PC-9 (cell line): ENCODE results near the gene LGALS1. TPM values are rescaled to one million over a fixed set of nuclear protein-coding genes. Genes with fewer than 3 reads are reported as not detected.

Source experiments
- BruUV-seq: library from RNA; stranded (reverse); fragments of 400-500 nt; replicated peaks from 2 replicates; lab custom pipeline; 2021; lab: Mats Ljungman, UMichigan
- CTCF ChIA-PET: fragments of 300-600 bp; sonication (Branson Sonifier 250); formaldehyde crosslinking; loops from one replicate; lab custom pipeline; 2022; ENCODE audit warnings: antibody characterized with exemption; lab: Charles Lee
- POLR2A ChIA-PET: fragments of 300-600 bp; sonication (Branson Sonifier 250); formaldehyde crosslinking; loops from one replicate; lab custom pipeline; 2022; ENCODE audit warnings: antibody characterized with exemption; ENCODE audit not compliant: unreplicated experiment; lab: Charles Lee
- DNase-seq, 2 experiments: peaks; one replicate each; pipeline versions ENCODE4 v3.0.0 to v3.0.0-alpha.2; 2015 to 2022; ENCODE audit warnings: mixed read lengths in 1 of 2
- H2AFZ ChIP-seq: fragments of 200-600 bp; sonication (generic); 2 replicates; pipeline ENCODE4 v1.8.1; 2017; ENCODE audit warnings: antibody characterized with exemption
- H3F3A ChIP-seq: fragments of 200-600 bp; sonication (generic); 2 replicates; pipeline ENCODE4 v1.8.1; 2017; ENCODE audit warnings: antibody characterized with exemption, mild to moderate bottlenecking, low read depth; ENCODE audit not compliant: insufficient read depth
- H3K27ac ChIP-seq: fragments of 200-600 bp; sonication (generic); 2 replicates; pipeline ENCODE4 v1.6.1; 2016; ENCODE audit warnings: mixed run types
- H3K27me3 ChIP-seq: fragments of 200-600 bp; sonication (generic); 2 replicates; pipeline ENCODE4 v1.6.1; 2016; ENCODE audit warnings: low read depth, mixed run types; ENCODE audit not compliant: insufficient read depth
- H3K36me3 ChIP-seq: fragments of 200-600 bp; sonication (generic); 2 replicates; pipeline ENCODE4 v1.6.1; 2016; ENCODE audit warnings: low read depth, mixed run types
- H3K4me1 ChIP-seq: fragments of 200-600 bp; sonication (generic); replicated peaks from 2 replicates; pipeline ENCODE4 v1.6.1; 2016; ENCODE audit warnings: mixed run types; ENCODE audit not compliant: insufficient read depth
- H3K4me2 ChIP-seq: fragments of 200-600 bp; sonication (generic); 2 replicates; pipeline ENCODE4 v1.6.1; 2017; ENCODE audit warnings: mixed run types
- H3K4me3 ChIP-seq: fragments of 200-600 bp; sonication (generic); 2 replicates; pipeline ENCODE4 v1.6.1; 2016; ENCODE audit warnings: mixed run types
- H3K79me2 ChIP-seq: fragments of 200-600 bp; sonication (generic); 2 replicates; pipeline ENCODE4 v1.6.1; 2017; ENCODE audit warnings: low read depth, mixed run types
- H3K9me2 ChIP-seq: fragments of 200-600 bp; sonication (generic); 2 replicates; pipeline ENCODE4 v1.8.1; 2017; ENCODE audit warnings: mild to moderate bottlenecking; ENCODE audit not compliant: insufficient read depth
- H3K9me3 ChIP-seq: fragments of 200-600 bp; sonication (generic); 2 replicates; pipeline ENCODE4 v1.8.1; 2016; ENCODE audit warnings: low read depth; ENCODE audit not compliant: insufficient read depth
- H4K20me1 ChIP-seq: fragments of 200-600 bp; sonication (generic); 2 replicates; pipeline ENCODE4 v1.8.1; 2017; ENCODE audit not compliant: insufficient read depth
- CTCF ChIP-seq: fragments of 200-600 bp; sonication (generic); conservative IDR thresholded peaks from 2 replicates; pipeline ENCODE4 v1.6.1; 2017; ENCODE audit warnings: mixed run types, antibody characterized with exemption, mild to moderate bottlenecking, moderate library complexity
- EZH2 ChIP-seq: fragments of 200-600 bp; sonication (generic); IDR thresholded peaks from 2 replicates; pipeline ENCODE4 v1.8.0; 2017; ENCODE audit warnings: antibody characterized with exemption, low read depth
- intact Hi-C: fragments of 100-400 bp; cut with micrococcal nuclease; formaldehyde crosslinking; loops from one replicate; pipeline ENCODE4 v1.10.0; 2022; ENCODE audit not compliant: unreplicated experiment
- total RNA-seq: library from RNA; stranded (reverse); gene quantifications from 2 replicates; pipeline ENCODE4 v1.2.3, GENCODE V29; 2021

LGALS1 gene
- total RNA-seq, 1 experiment from 2014 or later, result 791 TPM

DNA sequence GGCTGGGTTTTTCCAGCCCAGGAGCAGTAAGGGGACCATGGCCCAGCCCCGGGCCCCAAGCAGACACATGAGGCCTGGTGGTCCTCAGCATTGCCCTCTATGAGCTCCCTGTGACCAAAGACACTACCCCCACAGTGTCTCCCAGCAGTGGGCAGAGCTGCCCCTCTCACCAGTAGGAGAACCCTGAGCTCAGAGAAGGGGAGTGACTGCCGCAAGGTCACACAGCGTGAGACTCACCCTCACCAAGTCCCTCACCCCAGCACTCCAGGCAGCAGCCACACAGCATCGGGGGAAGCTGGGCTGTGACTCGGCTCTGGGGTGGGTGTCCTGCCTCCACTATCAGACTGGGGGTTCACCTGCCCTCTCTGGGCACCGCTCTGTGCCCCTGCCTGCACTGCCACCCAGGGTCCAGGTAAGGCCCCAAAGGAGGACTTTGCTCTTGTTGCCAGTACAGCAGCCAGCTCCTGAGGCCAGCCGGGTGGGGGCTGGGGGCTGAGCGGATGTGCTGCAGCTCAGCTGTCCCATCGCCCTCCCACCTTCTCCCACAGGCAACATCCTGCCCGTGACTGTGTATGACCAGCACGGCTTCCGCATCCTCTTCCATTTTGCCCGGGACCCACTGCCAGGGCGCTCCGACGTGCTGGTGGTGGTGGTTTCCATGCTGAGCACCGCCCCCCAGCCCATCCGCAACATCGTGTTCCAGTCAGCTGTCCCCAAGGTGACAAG is 43.8 kb upstream of the LGALS1 start:
- ChIA-PET CTCF (interaction anchor here (0.7 kb wide), 1 partner anchor 1063 kb away, joined by 3 read pairs; no protein-coding TSS in a partner anchor), POLR2A (interaction anchor here (0.7 kb wide), 1 partner anchor 30 kb away, joined by 3 read pairs; no protein-coding TSS in a partner anchor)
- intact Hi-C loops, result no loop called here

DNA sequence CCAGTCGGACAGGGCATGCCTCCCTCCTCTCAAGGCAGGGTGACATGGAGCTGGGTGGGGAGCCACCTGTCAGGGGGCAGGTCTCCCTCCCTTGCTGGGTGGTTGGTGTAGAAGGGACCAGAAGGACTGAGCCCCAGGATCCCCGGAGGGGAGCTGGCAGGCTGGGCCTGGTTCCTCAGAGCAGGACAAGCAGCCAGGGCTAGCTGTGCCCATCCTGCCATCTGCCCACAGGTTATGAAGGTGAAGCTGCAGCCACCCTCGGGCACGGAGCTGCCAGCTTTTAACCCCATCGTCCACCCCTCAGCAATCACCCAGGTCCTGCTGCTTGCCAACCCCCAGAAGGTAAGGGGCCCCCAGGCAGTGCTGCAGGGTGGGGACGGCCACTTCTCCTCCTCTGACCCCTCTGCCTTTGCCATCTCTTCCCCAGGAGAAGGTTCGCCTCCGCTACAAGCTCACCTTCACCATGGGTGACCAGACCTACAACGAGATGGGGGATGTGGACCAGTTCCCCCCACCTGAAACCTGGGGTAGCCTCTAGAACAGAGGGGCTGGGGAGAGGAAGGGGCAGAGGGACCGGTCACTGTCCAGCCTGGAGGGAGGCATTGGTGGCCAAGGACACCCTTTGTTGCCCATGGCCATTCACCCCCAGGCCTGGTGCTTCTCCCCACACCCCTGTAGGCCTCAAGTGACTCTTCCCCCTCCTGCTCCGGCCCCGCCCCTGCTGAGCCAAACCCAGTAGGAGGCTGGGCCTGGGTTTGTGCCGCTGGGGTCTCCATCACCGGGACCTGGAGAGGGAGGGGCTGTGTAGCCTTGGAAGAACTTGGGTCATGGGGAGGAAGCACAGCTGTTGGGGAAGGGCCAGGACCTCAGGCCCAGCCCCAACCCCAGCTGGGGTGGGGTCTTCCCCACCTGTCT is 43.0 kb upstream of the LGALS1 start:
- Histone ChIP-seq H3K79me2 (no peaks in the 10 kb centered on the region), H3K36me3 (no peaks in the 10 kb centered on the region), H3K4me2 (no peak overlapping the region), H3F3A (peaks cover 31% of the 10 kb centered on the region; the same call in 1 of the 2 replicates), H4K20me1 (no peaks in the 10 kb centered on the region), H3K4me1 (no peaks in the 10 kb centered on the region), H2AFZ (no peak overlapping the region), H3K4me3 (no peak overlapping the region), H3K27ac (no peak overlapping the region), H3K27me3 (no peaks in the 10 kb centered on the region), H3K9me2 (no peaks in the 10 kb centered on the region), H3K9me3 (no peaks in the 10 kb centered on the region)
- intact Hi-C loops, result no loop called here
- TF ChIP-seq CTCF (no peak), EZH2 (no peak)
- no peak for DNase-seq
- CTCF ChIA-PET, result interaction anchor here (2.6 kb wide), 1 partner anchor 11 kb away, joined by 17 read pairs; no protein-coding TSS in a partner anchor
- BruUV-seq, result no TSS peak
- POLR2A ChIA-PET, result interaction anchor here (0.7 kb wide), 1 partner anchor 30 kb away, joined by 3 read pairs; no protein-coding TSS in a partner anchor

More for the DNA sequence above, 43.8 kb upstream of the LGALS1 start:
- H3K9me2 ChIP-seq, result no peaks in the 10 kb centered on the region
- H3K4me2 ChIP-seq, result no peak overlapping the region
- H2AFZ ChIP-seq, result no peak overlapping the region
- H3K27ac ChIP-seq, result no peak overlapping the region
- H3K36me3 ChIP-seq, result no peaks in the 10 kb centered on the region
- TF ChIP-seq EZH2, result no peak
- no peak for TF ChIP-seq CTCF
- no peaks in the 10 kb centered on the region for H3K4me1 ChIP-seq
- no peaks in the 10 kb centered on the region for H3K27me3 ChIP-seq
- H3K9me3 ChIP-seq, result no peaks in the 10 kb centered on the region
- peaks cover 23% of the 10 kb centered on the region; the same call in 1 of the 2 replicates for H3F3A ChIP-seq
- H3K79me2 ChIP-seq, result no peaks in the 10 kb centered on the region
- no peak overlapping the region for H3K4me3 ChIP-seq
- H4K20me1 ChIP-seq, result no peaks in the 10 kb centered on the region
- no TSS peak for BruUV-seq
- no peak for DNase-seq

DNA sequence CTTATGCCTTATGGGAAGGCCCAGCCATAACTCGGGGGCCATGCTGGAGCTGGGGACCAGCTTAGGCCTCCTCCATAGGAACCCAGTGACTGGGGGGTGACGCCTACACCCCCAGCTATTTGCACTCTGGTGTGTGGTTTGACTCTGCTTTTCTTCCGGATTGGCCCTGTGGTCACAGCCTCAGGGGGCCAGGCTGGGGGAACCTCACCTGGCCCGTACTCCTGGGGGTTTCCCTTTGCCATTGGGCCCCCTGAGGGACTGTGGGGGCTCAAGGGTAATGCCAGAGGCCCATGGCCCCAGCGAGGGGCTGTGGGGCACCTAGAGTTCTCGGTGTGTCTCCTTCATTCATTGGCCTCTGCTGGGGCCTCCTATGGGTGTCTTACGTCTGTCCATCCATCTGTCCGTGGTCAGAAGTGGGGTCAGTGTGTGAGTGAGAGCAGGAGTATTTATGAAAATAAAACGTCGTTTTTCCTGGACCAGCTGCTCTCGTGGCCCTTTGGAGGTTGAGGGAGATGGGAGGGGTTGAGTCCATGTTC is 42.3 kb upstream of the LGALS1 start:
- intact Hi-C loops, result no loop called here
- no peak for TF ChIP-seq CTCF
- no peak for TF ChIP-seq EZH2
- BruUV-seq, result no TSS peak
- DNase-seq, result no peak
- Histone ChIP-seq H3K27me3 (no peaks in the 10 kb centered on the region), H3K36me3 (no peaks in the 10 kb centered on the region), H3K79me2 (no peaks in the 10 kb centered on the region), H3K4me2 (no peak overlapping the region), H3K27ac (no peak overlapping the region), H2AFZ (no peak overlapping the region), H3K9me2 (no peaks in the 10 kb centered on the region), H4K20me1 (no peaks in the 10 kb centered on the region), H3F3A (peaks cover 30% of the 10 kb centered on the region; the same call in 1 of the 2 replicates), H3K9me3 (no peaks in the 10 kb centered on the region), H3K4me1 (no peaks in the 10 kb centered on the region), H3K4me3 (no peak overlapping the region)
- CTCF ChIA-PET, result interaction anchor here (0.7 to 2.6 kb wide), 2 partner anchors 10 to 73 kb away, joined by 8 to 17 read pairs; partner anchors contain the start of gene CDC42EP1
- POLR2A ChIA-PET, result interaction anchor here (0.5 kb wide), 1 partner anchor 73 kb away, joined by 14 read pairs; the partner anchor contains the start of gene CDC42EP1
